ENCODE measurements around the gene KYAT1. TPM values are rescaled to one million over a fixed set of nuclear protein-coding genes. Genes with fewer than 3 reads are reported as not detected.

Gene KYAT1
- total RNA-seq, 1 experiment from 2014 or later: 5.7 TPM

DNA sequence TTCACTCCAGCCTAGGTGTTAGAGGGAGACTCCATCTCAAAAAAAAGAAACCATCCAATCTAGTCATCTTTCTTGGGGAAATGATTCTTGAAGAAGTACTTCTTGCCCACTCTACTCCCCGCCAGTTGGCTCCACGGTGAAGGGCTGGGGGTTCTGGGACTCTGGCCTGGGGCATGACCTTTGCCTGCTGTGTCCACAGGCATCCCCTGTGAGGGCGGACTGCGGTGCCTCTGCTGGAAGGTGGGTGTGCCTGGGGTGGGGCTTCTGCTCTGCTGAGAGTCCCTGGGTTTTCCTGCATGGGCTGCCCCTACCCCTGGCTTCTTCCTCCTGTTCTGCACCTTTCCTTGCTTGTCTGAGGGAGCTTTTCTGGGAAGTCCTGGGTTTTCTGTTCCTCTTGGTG is 91.2 kb downstream of the KYAT1 start:
- no peaks in the 10 kb centered on the region for H3K4me1 Mint-ChIP-seq (ENCODE audit: insufficient read depth, unreplicated experiment)
- no peak overlapping the region for H3K4me3 Mint-ChIP-seq (ENCODE audit: unreplicated experiment)
- no TSS peak for BruUV-seq (replicated peaks)
- no peaks in the 10 kb centered on the region for H3K9me3 Mint-ChIP-seq (ENCODE audit: unreplicated experiment)
- no peaks in the 10 kb centered on the region for H3K27me3 Mint-ChIP-seq (ENCODE audit: insufficient read depth, unreplicated experiment)
- CTCF ChIA-PET: interaction anchor here (0.5 to 0.6 kb wide), 4 partner anchors 13 to 88 kb away, joined by 3 to 5 read pairs (median 3); no protein-coding TSS in a partner anchor
- POLR2A ChIA-PET: no interaction called here
- intact Hi-C loops (cut with micrococcal nuclease): no loop called here
- H3K36me3 Mint-ChIP-seq (ENCODE audit: insufficient read depth, unreplicated experiment): peaks cover 39% of the 10 kb centered on the region
- no peak for DNase-seq (ENCODE audit: unreplicated experiment)
- H3K27ac Mint-ChIP-seq (ENCODE audit: low read depth, unreplicated experiment): no peak overlapping the region
- no peak for TF ChIP-seq CTCF (IDR thresholded peaks at IDR 0.05; ENCODE audit: unreplicated experiment)

- H3K9me3 Mint-ChIP-seq (ENCODE audit: unreplicated experiment): no peaks in the 10 kb centered on the region
- TF ChIP-seq CTCF (IDR thresholded peaks at IDR 0.05; ENCODE audit: unreplicated experiment): no peak
- ChIA-PET CTCF (interaction anchor here (0.5 to 2.4 kb wide), 6 partner anchors 13 to 819 kb away, joined by 3 to 18 read pairs (median 4); partner anchors contain the start of gene ENDOG), POLR2A (interaction anchor here (0.6 to 2.5 kb wide), 7 partner anchors 11 to 164 kb away, joined by 4 to 30 read pairs (median 5); partner anchors contain the start of genes ENDOG, SPOUT1 and ZER1)
- peak overlapping the region; percentile 90 for H3K4me3 Mint-ChIP-seq (ENCODE audit: unreplicated experiment)
- peaks cover 23% of the 10 kb centered on the region for H3K36me3 Mint-ChIP-seq (ENCODE audit: insufficient read depth, unreplicated experiment)
- DNase-seq (ENCODE audit: unreplicated experiment): no peak
- intact Hi-C loops (cut with micrococcal nuclease): no loop called here
- H3K27ac Mint-ChIP-seq (ENCODE audit: low read depth, unreplicated experiment): peak overlapping the region; percentile 23
- no TSS peak for BruUV-seq (replicated peaks)
- no peaks in the 10 kb centered on the region for H3K4me1 Mint-ChIP-seq (ENCODE audit: insufficient read depth, unreplicated experiment)
- no peaks in the 10 kb centered on the region for H3K27me3 Mint-ChIP-seq (ENCODE audit: insufficient read depth, unreplicated experiment)
Measured at GRCh38 chr9:128788445-128788844, 93.3 kb downstream of the KYAT1 start.

DNA sequence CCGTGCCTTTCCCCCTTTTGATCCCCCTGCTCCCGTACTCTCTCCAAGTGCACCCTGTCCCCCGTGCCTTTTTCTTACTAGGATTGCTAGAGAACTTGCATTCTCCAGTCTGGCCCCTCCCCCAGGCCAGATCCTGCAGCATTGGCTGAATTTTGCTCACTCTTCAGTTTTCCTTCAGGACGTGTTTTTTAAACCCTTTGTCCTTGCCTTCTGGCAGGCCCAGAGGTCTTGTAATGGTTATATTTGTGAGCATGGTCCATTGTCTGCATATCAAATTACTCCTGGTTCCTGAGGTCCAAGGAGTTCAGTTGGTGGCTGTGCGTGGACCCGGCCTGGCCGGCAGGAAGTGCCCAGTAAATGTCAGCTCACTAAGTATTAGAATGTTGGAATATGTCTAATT is 94.1 kb downstream of the KYAT1 start:
- ChIA-PET POLR2A (interaction anchor here (0.6 to 2.5 kb wide), 6 partner anchors 16 to 165 kb away, joined by 4 to 30 read pairs (median 5); partner anchors contain the start of genes ENDOG, SPOUT1 and ZER1), CTCF (interaction anchor here (0.6 to 2.4 kb wide), 4 partner anchors 14 to 967 kb away, joined by 3 to 18 read pairs (median 6); partner anchors contain the start of gene ENDOG)
- no peaks in the 10 kb centered on the region for H3K9me3 Mint-ChIP-seq (ENCODE audit: unreplicated experiment)
- DNase-seq (ENCODE audit: unreplicated experiment): peak; percentile 14
- H3K27me3 Mint-ChIP-seq (ENCODE audit: insufficient read depth, unreplicated experiment): no peaks in the 10 kb centered on the region
- intact Hi-C loops (cut with micrococcal nuclease): loop anchor here (1.0 kb wide), 1 partner anchor 15 kb away; no protein-coding TSS in a partner anchor
- BruUV-seq (replicated peaks): no TSS peak
- H3K27ac Mint-ChIP-seq (ENCODE audit: low read depth, unreplicated experiment): peak overlapping the region; percentile 85
- no peak for TF ChIP-seq CTCF (IDR thresholded peaks at IDR 0.05; ENCODE audit: unreplicated experiment)
- H3K36me3 Mint-ChIP-seq (ENCODE audit: insufficient read depth, unreplicated experiment): peaks cover 17% of the 10 kb centered on the region
- peak overlapping the region; percentile 90 for H3K4me3 Mint-ChIP-seq (ENCODE audit: unreplicated experiment)
- H3K4me1 Mint-ChIP-seq (ENCODE audit: insufficient read depth, unreplicated experiment): no peaks in the 10 kb centered on the region

DNA sequence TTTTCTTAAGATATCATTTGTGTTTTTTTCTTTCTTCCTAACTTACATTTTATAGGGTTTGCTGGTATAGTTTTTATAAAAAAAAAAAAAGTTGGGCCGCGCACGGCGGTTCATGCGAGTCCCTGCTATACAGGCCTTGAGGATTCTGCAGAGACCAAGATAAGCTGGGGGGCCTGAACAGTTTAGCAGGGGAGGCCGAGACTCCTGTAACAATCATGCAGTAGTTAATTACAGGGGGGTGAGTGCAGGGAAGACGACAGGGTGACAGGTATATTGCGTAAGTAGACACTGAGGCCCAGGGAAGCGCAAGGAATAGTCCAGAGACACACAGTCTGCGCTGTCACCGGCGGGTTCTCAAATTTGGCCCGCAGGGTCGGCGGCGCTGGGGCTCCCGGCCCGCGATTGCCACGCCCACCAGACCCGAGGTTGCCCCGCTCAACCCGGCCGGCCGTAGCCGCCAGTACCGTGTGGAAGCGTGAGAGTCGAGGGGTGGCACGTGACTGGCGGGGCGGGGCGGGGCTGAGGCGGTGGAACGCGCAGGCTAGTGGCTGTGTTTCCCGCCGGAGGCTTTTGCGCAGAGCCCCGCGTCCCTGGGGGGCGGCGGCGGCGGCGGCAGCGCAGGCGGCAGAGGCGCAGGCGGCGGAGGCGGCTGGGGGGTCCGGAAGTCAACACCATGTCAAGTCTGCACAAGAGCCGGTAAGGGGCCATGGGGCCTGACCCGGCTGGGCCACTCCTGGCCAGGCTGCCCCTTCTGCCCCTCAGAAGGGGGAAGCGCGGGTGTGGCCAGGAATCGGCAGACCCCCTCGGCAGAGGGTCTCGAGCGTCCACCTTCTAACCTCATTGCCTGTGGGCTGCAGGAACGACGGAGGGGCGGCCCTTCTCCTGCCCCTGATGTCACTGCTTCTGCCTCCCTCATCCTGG is 94.8 kb downstream of the KYAT1 start, which contains the start of gene TBC1D13:
Gene TBC1D13, plus strand, starts transcription at position 573 of the 921 bp plus-strand sequence. Its CDS starts 101 bp downstream, at position 674.
- H3K36me3 Mint-ChIP-seq (ENCODE audit: insufficient read depth, unreplicated experiment): peaks cover 14% of the 10 kb centered on the region
- intact Hi-C loops (cut with micrococcal nuclease): loop anchor here (1.0 kb wide), 1 partner anchor 15 kb away; no protein-coding TSS in a partner anchor
- DNase-seq (ENCODE audit: unreplicated experiment): peak; percentile 80
- TF ChIP-seq CTCF (IDR thresholded peaks at IDR 0.05; ENCODE audit: unreplicated experiment): no peak
- no peaks in the 10 kb centered on the region for H3K4me1 Mint-ChIP-seq (ENCODE audit: insufficient read depth, unreplicated experiment)
- H3K9me3 Mint-ChIP-seq (ENCODE audit: unreplicated experiment): peaks cover under 1% of the 10 kb centered on the region
- peak within 1 kb of the TSS; percentile 85 for H3K27ac Mint-ChIP-seq (ENCODE audit: low read depth, unreplicated experiment)
- ChIA-PET CTCF (interaction anchor here (0.6 to 2.4 kb wide), 3 partner anchors 31 to 762 kb away, joined by 4 to 18 read pairs (median 5); partner anchors contain the start of gene ENDOG), POLR2A (interaction anchor here (0.6 to 1.7 kb wide), 9 partner anchors 14 to 481 kb away, joined by 3 to 7 read pairs (median 3); partner anchors contain the start of genes SPOUT1 and ZER1)
- H3K4me3 Mint-ChIP-seq (ENCODE audit: unreplicated experiment): peak within 1 kb of the TSS; percentile 90
- no peaks in the 10 kb centered on the region for H3K27me3 Mint-ChIP-seq (ENCODE audit: insufficient read depth, unreplicated experiment)
- no TSS peak for BruUV-seq (replicated peaks)

Measured in MCF 10A (cell line).